ENCODE results near the gene COBL. TPM values are rescaled to one million over a fixed set of nuclear protein-coding genes. Genes with fewer than 3 reads are reported as not detected.

Gene COBL
- polyA plus RNA-seq, 1 donor (not counting 4 experiments of a cell fraction or from before 2014, with no cell fraction given), result 4.5 TPM

DNA sequence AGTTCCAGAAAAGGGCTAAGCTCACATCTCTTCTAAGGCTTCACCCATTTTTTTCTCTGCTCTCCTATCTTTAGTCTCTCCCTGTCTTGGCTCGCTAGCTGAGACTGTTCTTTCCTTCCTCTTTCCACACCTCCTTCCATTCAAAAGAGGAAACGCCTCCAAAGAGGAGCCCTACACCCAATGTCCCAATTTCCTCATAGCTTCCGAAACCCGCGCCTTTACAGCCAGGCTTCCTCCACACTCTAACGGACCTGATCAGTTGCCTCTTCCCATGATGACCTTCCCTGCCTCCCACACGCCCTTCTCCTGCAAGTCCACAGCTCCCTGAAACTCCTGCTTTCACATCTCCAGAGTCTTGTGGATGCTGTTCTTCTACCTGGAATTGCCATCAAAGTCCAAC, 71.7 kb downstream of the COBL start:
- no peak for TF ChIP-seq EZH2 (IDR thresholded peaks at IDR 0.05; ENCODE audit: low read length)
- TF ChIP-seq, protein P1, sequence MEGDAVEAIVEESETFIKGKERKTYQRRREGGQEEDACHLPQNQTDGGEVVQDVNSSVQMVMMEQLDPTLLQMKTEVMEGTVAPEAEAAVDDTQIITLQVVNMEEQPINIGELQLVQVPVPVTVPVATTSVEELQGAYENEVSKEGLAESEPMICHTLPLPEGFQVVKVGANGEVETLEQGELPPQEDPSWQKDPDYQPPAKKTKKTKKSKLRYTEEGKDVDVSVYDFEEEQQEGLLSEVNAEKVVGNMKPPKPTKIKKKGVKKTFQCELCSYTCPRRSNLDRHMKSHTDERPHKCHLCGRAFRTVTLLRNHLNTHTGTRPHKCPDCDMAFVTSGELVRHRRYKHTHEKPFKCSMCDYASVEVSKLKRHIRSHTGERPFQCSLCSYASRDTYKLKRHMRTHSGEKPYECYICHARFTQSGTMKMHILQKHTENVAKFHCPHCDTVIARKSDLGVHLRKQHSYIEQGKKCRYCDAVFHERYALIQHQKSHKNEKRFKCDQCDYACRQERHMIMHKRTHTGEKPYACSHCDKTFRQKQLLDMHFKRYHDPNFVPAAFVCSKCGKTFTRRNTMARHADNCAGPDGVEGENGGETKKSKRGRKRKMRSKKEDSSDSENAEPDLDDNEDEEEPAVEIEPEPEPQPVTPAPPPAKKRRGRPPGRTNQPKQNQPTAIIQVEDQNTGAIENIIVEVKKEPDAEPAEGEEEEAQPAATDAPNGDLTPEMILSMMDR (optimal IDR thresholded peaks at IDR 0.05 in 1 of 3, IDR thresholded peaks at IDR 0.05 in 1 of 3, conservative IDR thresholded peaks at IDR 0.05 in 1 of 3; ENCODE audit: extremely low read depth in 1 of 3, insufficient read depth in 2 of 3, low read length in 3 of 3), result no peak
- no peak overlapping the region for H3K27ac ChIP-seq (ENCODE audit: control insufficient read depth, insufficient read depth, low read length)
- no peaks in the 10 kb centered on the region for H3K79me2 ChIP-seq (ENCODE audit: control insufficient read depth, insufficient read depth, low read length)
- H4K20me1 ChIP-seq (ENCODE audit: control insufficient read depth, extremely low read depth, insufficient read depth, low read length), result no peaks in the 10 kb centered on the region
- no peak overlapping the region for H2AFZ ChIP-seq (ENCODE audit: control insufficient read depth, low read length)
- H3K4me1 ChIP-seq (ENCODE audit: control insufficient read depth, extremely low read depth, insufficient read depth, low read length), result peaks cover 2% of the 10 kb centered on the region
- H3K36me3 ChIP-seq (ENCODE audit: control insufficient read depth in 2 of 2, extremely low read depth in 1 of 2, insufficient read depth in 2 of 2, low read length in 2 of 2), result no peaks in the 10 kb centered on the region
- no peak overlapping the region for H3K9ac ChIP-seq (ENCODE audit: control insufficient read depth, extremely low read depth, insufficient read depth, low read length)
- H3K27me3 ChIP-seq (ENCODE audit: control insufficient read depth, extremely low read depth, insufficient read depth, low read length), result no peaks in the 10 kb centered on the region
- DNase-seq (ENCODE audit: low read depth, low spot score), result no peak
- no peak overlapping the region for H3K4me2 ChIP-seq (ENCODE audit: control insufficient read depth, extremely low read depth, insufficient read depth, low read depth, low read length)
- H3K9me3 ChIP-seq (ENCODE audit: control insufficient read depth, low read depth, low read length), result no peaks in the 10 kb centered on the region
- H3K9me1 ChIP-seq (ENCODE audit: control insufficient read depth, extremely low read depth, insufficient read depth, low read length), result no peaks in the 10 kb centered on the region
- no peak overlapping the region for H3K4me3 ChIP-seq (ENCODE audit: control insufficient read depth in 2 of 3, extremely low read depth in 1 of 3, insufficient read depth in 2 of 3, low read depth in 1 of 3, low read length in 3 of 3)
- dilution Hi-C loops (cut with MboI; ENCODE audit: extremely low pct_ligation_motif_present, low sequenced_read_pairs), result no loop called here
- no peak for FAIRE-seq

DNA sequence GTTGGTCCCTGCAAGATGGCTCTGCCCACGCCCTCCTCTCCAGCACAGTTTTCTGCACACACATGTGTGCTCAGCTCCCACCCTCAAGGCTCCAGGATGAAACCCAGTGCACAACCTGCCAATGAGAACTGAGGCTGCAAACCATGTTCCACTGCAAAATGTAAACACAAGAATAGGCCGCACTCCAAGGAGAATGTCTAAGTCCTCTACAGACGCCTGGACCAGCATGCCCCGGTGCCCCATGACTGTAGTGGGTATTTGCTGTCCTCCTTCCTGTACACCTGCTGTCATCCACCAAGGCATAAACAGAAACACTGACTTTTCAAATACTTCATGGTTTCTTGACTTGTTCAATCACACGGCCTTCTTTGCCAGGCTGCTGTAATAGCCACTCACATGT, 72.6 kb downstream of the COBL start:
- no peaks in the 10 kb centered on the region for H3K79me2 ChIP-seq (ENCODE audit: control insufficient read depth, insufficient read depth, low read length)
- no peaks in the 10 kb centered on the region for H3K9me1 ChIP-seq (ENCODE audit: control insufficient read depth, extremely low read depth, insufficient read depth, low read length)
- H3K27ac ChIP-seq (ENCODE audit: control insufficient read depth, insufficient read depth, low read length), result no peak overlapping the region
- no peak overlapping the region for H3K9ac ChIP-seq (ENCODE audit: control insufficient read depth, extremely low read depth, insufficient read depth, low read length)
- H3K36me3 ChIP-seq (ENCODE audit: control insufficient read depth in 2 of 2, extremely low read depth in 1 of 2, insufficient read depth in 2 of 2, low read length in 2 of 2), result no peaks in the 10 kb centered on the region
- H3K27me3 ChIP-seq (ENCODE audit: control insufficient read depth, extremely low read depth, insufficient read depth, low read length), result no peaks in the 10 kb centered on the region
- peaks cover 2% of the 10 kb centered on the region for H3K4me1 ChIP-seq (ENCODE audit: control insufficient read depth, extremely low read depth, insufficient read depth, low read length)
- FAIRE-seq (no peak), DNase-seq (ENCODE audit: low read depth, low spot score) (no peak)
- no peak overlapping the region for H2AFZ ChIP-seq (ENCODE audit: control insufficient read depth, low read length)
- H3K4me2 ChIP-seq (ENCODE audit: control insufficient read depth, extremely low read depth, insufficient read depth, low read depth, low read length), result no peak overlapping the region
- no peaks in the 10 kb centered on the region for H4K20me1 ChIP-seq (ENCODE audit: control insufficient read depth, extremely low read depth, insufficient read depth, low read length)
- H3K4me3 ChIP-seq (ENCODE audit: control insufficient read depth in 2 of 3, extremely low read depth in 1 of 3, insufficient read depth in 2 of 3, low read depth in 1 of 3, low read length in 3 of 3), result no peak overlapping the region
- H3K9me3 ChIP-seq (ENCODE audit: control insufficient read depth, low read depth, low read length), result no peaks in the 10 kb centered on the region
- no peak for TF ChIP-seq EZH2 (IDR thresholded peaks at IDR 0.05; ENCODE audit: low read length)
- TF ChIP-seq, protein P1 (optimal IDR thresholded peaks at IDR 0.05 in 1 of 3, IDR thresholded peaks at IDR 0.05 in 1 of 3, conservative IDR thresholded peaks at IDR 0.05 in 1 of 3; ENCODE audit: extremely low read depth in 1 of 3, insufficient read depth in 2 of 3, low read length in 3 of 3), result no peak
- dilution Hi-C loops (cut with MboI; ENCODE audit: extremely low pct_ligation_motif_present, low sequenced_read_pairs), result no loop called here
